Measurements from ENCODE around the gene FAM193B. TPM values are rescaled to one million over a fixed set of nuclear protein-coding genes. Genes with fewer than 3 reads are reported as not detected.

FAM193B gene
- total RNA-seq, 1 experiment from 2014 or later: 58.5 TPM

GRCh38 chr5:177483042-177483441 is 71.3 kb downstream of the FAM193B start:
- H3K4me1 ChIP-seq (ENCODE audit: control insufficient read depth, insufficient read depth, low read length): no peaks in the 10 kb centered on the region; the same call in 1 of the 2 replicates
- DNase-seq (ENCODE audit: low read depth, low spot score) (no peak), ATAC-seq (no peak)
- intact Hi-C loops (cut with micrococcal nuclease; ENCODE audit: unreplicated experiment) (no loop called here), in situ Hi-C loops (cut with HindIII; ENCODE audit: low pct_unique_long_range_greater_than_20kb, low sequenced_read_pairs) (no loop called here)
- no peaks in the 10 kb centered on the region for H3K27me3 ChIP-seq (ENCODE audit: control insufficient read depth, insufficient read depth, low read length)
- peaks cover 3% of the 10 kb centered on the region; the same call in 1 of the 2 replicates for H3K36me3 ChIP-seq (ENCODE audit: control insufficient read depth, insufficient read depth, low read length)
- TF ChIP-seq TCF7L2 (IDR thresholded peaks at IDR 0.05; ENCODE audit: low read depth, low read length) (no peak), POLR2AphosphoS5 (IDR thresholded peaks at IDR 0.05; ENCODE audit: low read depth, low read length) (no peak), SIN3A (IDR thresholded peaks at IDR 0.05; ENCODE audit: borderline replicate concordance, insufficient read depth, low read depth, low read length) (no peak), REST (IDR thresholded peaks at IDR 0.05; ENCODE audit: insufficient read depth in 1 of 2, low read depth in 2 of 2, low read length in 1 of 2) (no peak)
- TF ChIP-seq, protein P1, sequence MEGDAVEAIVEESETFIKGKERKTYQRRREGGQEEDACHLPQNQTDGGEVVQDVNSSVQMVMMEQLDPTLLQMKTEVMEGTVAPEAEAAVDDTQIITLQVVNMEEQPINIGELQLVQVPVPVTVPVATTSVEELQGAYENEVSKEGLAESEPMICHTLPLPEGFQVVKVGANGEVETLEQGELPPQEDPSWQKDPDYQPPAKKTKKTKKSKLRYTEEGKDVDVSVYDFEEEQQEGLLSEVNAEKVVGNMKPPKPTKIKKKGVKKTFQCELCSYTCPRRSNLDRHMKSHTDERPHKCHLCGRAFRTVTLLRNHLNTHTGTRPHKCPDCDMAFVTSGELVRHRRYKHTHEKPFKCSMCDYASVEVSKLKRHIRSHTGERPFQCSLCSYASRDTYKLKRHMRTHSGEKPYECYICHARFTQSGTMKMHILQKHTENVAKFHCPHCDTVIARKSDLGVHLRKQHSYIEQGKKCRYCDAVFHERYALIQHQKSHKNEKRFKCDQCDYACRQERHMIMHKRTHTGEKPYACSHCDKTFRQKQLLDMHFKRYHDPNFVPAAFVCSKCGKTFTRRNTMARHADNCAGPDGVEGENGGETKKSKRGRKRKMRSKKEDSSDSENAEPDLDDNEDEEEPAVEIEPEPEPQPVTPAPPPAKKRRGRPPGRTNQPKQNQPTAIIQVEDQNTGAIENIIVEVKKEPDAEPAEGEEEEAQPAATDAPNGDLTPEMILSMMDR (IDR thresholded peaks at IDR 0.05): no peak
- ChIA-PET CTCF (no interaction called here), POLR2A (no interaction called here)
- no TSS peak for BruUV-seq (replicated peaks)
- no peak overlapping the region for H3K4me3 ChIP-seq (ENCODE audit: low read depth in 2 of 2, low read length in 2 of 2)
- no peak overlapping the region for H3K27ac ChIP-seq (ENCODE audit: low read length)
- H3K9me3 ChIP-seq (ENCODE audit: control insufficient read depth, insufficient read depth, low read depth, low read length): no peaks in the 10 kb centered on the region

- no peak for TF ChIP-seq TCF7L2 (IDR thresholded peaks at IDR 0.05; ENCODE audit: low read depth, low read length)
- 0 out of 2 replicates have a peak, but pooled peaks have one; percentile 29 for TF ChIP-seq POLR2AphosphoS5 (IDR thresholded peaks at IDR 0.05; ENCODE audit: low read depth, low read length)
- no peak for DNase-seq (ENCODE audit: low read depth, low spot score)
- Histone ChIP-seq H3K9me3 (ENCODE audit: control insufficient read depth, insufficient read depth, low read depth, low read length) (no peaks in the 10 kb centered on the region), H3K27me3 (ENCODE audit: control insufficient read depth, insufficient read depth, low read length) (no peaks in the 10 kb centered on the region), H3K4me1 (ENCODE audit: control insufficient read depth, insufficient read depth, low read length) (no peaks in the 10 kb centered on the region; the same call in 1 of the 2 replicates), H3K4me3 (ENCODE audit: low read depth in 2 of 2, low read length in 2 of 2) (no peak overlapping the region), H3K36me3 (ENCODE audit: control insufficient read depth, insufficient read depth, low read length) (no peaks in the 10 kb centered on the region; the same call in 1 of the 2 replicates), H3K27ac (ENCODE audit: low read length) (no peak overlapping the region)
- ATAC-seq: no peak
- intact Hi-C loops (cut with micrococcal nuclease; ENCODE audit: unreplicated experiment): no loop called here
- BruUV-seq (replicated peaks): no TSS peak
- CTCF ChIA-PET: interaction anchor here (0.9 kb wide), 1 partner anchor 19 kb away, joined by 5 read pairs; no protein-coding TSS in a partner anchor
- in situ Hi-C loops (cut with HindIII; ENCODE audit: low pct_unique_long_range_greater_than_20kb, low sequenced_read_pairs): no loop called here
- POLR2A ChIA-PET: no interaction called here
Observed at GRCh38 chr5:177482359-177482795, 72.0 kb downstream of the FAM193B start.

GRCh38 chr5:177479774-177480173 is 74.6 kb downstream of the FAM193B start:
- no peak overlapping the region; the same call in 1 of the 2 replicates for H3K27ac ChIP-seq (ENCODE audit: low read length)
- CTCF ChIA-PET: interaction anchor here (0.6 to 1.0 kb wide), 4 partner anchors 12 to 127 kb away, joined by 3 to 6 read pairs (median 4); no protein-coding TSS in a partner anchor
- POLR2A ChIA-PET: no interaction called here

More at GRCh38 chr5:177479774-177480173, 74.6 kb downstream of the FAM193B start:
- H3K27me3 ChIP-seq (ENCODE audit: control insufficient read depth, insufficient read depth, low read length): no peaks in the 10 kb centered on the region
- no peak for DNase-seq (ENCODE audit: low read depth, low spot score)
- H3K4me3 ChIP-seq (ENCODE audit: low read depth in 2 of 2, low read length in 2 of 2): no peak overlapping the region
- no peak for TF ChIP-seq POLR2AphosphoS5 (IDR thresholded peaks at IDR 0.05; ENCODE audit: low read depth, low read length)
- TF ChIP-seq TCF7L2 (IDR thresholded peaks at IDR 0.05; ENCODE audit: low read depth, low read length): no peak
- TF ChIP-seq REST (IDR thresholded peaks at IDR 0.05; ENCODE audit: insufficient read depth in 1 of 2, low read depth in 2 of 2, low read length in 1 of 2): no peak
- TF ChIP-seq SIN3A (IDR thresholded peaks at IDR 0.05; ENCODE audit: borderline replicate concordance, insufficient read depth, low read depth, low read length): no peak
- TF ChIP-seq, protein P1 (IDR thresholded peaks at IDR 0.05): no peak
- H3K36me3 ChIP-seq (ENCODE audit: control insufficient read depth, insufficient read depth, low read length): no peaks in the 10 kb centered on the region
- H3K4me1 ChIP-seq (ENCODE audit: control insufficient read depth, insufficient read depth, low read length): peaks cover 3% of the 10 kb centered on the region
- no peak for ATAC-seq
- H3K9me3 ChIP-seq (ENCODE audit: control insufficient read depth, insufficient read depth, low read depth, low read length): no peaks in the 10 kb centered on the region
- BruUV-seq (replicated peaks): no TSS peak
- intact Hi-C loops (cut with micrococcal nuclease; ENCODE audit: unreplicated experiment) (no loop called here), in situ Hi-C loops (cut with HindIII; ENCODE audit: low pct_unique_long_range_greater_than_20kb, low sequenced_read_pairs) (no loop called here)

Measured in Panc1 (cell line).